Activated CD8-positive, alpha-beta memory T cell treated with anti-CD3 and anti-CD28 coated beads for 24 hours (primary cell): ENCODE measurements around the gene FSCN2.

Experiments used
- DNase-seq: peaks from one replicate; pipeline ENCODE4 v3.0.0-alpha.2; 2020

Gene FSCN2

GRCh38 chr17:81542431-81543338 is 14.5 kb downstream of the FSCN2 start:
- no peak for DNase-seq

- DNase-seq, result no peak
Observed at GRCh38 chr17:81543339-81543675, 15.1 kb downstream of the FSCN2 start.

- DNase-seq, result no peak
Observed at GRCh38 chr17:81543756-81544155, 15.6 kb downstream of the FSCN2 start.

- DNase-seq, result no peak
Observed at GRCh38 chr17:81544281-81544974, 16.3 kb downstream of the FSCN2 start.

GRCh38 chr17:81545160-81545949 is 17.2 kb downstream of the FSCN2 start:
- DNase-seq, result no peak

GRCh38 chr17:81546906-81547613 is 18.9 kb downstream of the FSCN2 start:
- DNase-seq, result no peak

GRCh38 chr17:81547614-81547982 is 19.4 kb downstream of the FSCN2 start:
- DNase-seq, result no peak

GRCh38 chr17:81549031-81549557 is 20.9 kb downstream of the FSCN2 start:
- DNase-seq, result no peak

- no peak for DNase-seq
Observed at GRCh38 chr17:81549826-81550225, 21.6 kb downstream of the FSCN2 start.

- no peak for DNase-seq
Observed at GRCh38 chr17:81550285-81550684, 22.1 kb downstream of the FSCN2 start.

GRCh38 chr17:81550830-81551457 is 22.8 kb downstream of the FSCN2 start:
- DNase-seq, result no peak

GRCh38 chr17:81551458-81552243 is 23.5 kb downstream of the FSCN2 start:
- DNase-seq, result no peak

- peak; percentile 94 for DNase-seq
Observed at GRCh38 chr17:81552244-81553017, 24.3 kb downstream of the FSCN2 start, which contains the start of gene FAAP100. Gene FAAP100, minus strand, starts transcription at chr17:81552353. Its CDS starts 23 bp downstream, at chr17:81552330.

GRCh38 chr17:81553018-81553615 is 24.9 kb downstream of the FSCN2 start:
- peak; percentile 91 for DNase-seq

GRCh38 chr17:81553616-81554181 is 25.5 kb downstream of the FSCN2 start:
- no peak for DNase-seq

GRCh38 chr17:81556175-81556691 is 28.1 kb downstream of the FSCN2 start:
- no peak for DNase-seq

- no peak for DNase-seq
Observed at GRCh38 chr17:81556863-81557262, 28.7 kb downstream of the FSCN2 start.

- DNase-seq, result no peak
Observed at GRCh38 chr17:81557276-81558114, 29.3 kb downstream of the FSCN2 start.
